GM19438 (cell line): ENCODE results near the gene TSFM.

Experiments
- ATAC-seq: cut with Tn5 transposase; IDR thresholded peaks from one replicate; pipeline ENCODE4 v1.9.1; 2021; ENCODE audit warnings: low read depth; ENCODE audit not compliant: unreplicated experiment

The TSFM gene

GRCh38 chr12:57782608-57783465 is at the start of gene TSFM:
Gene TSFM, plus strand, starts transcription at chr12:57782787. Its CDS starts 15 bp downstream, at chr12:57782802.
- ATAC-seq: peak; percentile 72

DNA sequence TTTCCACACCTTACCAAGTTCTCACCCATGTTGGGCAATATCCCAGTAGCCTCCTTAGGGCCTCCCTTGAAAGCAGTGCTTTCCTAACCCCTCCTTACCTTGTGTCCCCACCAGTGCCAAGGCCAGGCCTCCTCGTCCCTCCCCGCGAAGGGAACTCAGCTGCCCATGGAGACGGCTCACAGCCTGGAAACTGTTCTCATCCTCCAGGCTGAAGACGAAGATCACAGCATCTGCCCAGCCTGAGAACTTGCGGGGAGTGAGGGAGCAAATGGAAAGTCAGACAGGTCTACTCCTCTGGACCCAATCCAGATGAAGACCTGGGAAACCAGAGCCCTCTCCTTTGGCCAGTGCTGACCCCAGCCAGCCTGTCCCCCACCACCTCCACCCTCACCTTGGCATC is 48.7 kb upstream of the TSFM start:
- ATAC-seq: no peak

GRCh38 chr12:57734591-57734990 is 48.0 kb upstream of the TSFM start:
- ATAC-seq: no peak

GRCh38 chr12:57735198-57735855 is 47.3 kb upstream of the TSFM start:
- no peak for ATAC-seq

DNA sequence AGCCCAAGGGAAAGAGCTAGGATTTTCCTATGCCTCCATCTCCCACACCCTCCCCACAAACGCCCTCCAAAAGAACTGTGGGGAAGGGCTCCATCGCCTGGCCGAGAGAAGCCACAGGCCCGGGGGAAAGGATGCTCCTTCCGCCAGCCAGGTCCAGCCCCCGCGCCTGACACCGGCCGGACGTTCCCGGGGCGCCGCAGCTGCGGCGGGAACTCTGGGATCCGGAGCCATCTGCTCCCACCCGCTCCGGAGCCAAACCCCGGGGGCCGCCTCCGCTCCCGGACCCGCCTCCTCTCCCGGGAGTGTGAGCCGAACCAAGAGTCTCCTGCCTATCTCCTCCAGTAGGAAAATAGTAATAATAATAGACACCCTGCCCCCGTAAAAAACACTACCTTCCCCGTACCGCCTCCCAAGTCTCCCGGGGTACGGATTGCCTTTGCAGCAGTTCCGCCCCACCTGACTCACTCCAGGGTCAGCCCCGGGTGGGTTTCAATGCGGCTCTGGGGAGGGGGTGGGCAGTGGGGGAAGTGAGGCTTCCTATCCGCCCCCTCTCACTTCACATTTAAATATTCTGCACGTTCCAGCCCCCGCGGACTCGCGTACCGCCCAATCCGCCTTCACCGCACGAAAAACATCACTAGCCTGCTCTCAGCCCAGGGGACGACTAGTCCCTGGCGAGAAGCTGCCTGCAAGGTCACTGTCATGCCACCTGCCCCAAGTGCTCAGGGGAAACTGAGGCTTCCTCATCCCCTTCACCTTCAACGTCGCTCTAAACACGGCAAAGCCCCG is 46.4 kb upstream of the TSFM start:
- ATAC-seq: no peak

DNA sequence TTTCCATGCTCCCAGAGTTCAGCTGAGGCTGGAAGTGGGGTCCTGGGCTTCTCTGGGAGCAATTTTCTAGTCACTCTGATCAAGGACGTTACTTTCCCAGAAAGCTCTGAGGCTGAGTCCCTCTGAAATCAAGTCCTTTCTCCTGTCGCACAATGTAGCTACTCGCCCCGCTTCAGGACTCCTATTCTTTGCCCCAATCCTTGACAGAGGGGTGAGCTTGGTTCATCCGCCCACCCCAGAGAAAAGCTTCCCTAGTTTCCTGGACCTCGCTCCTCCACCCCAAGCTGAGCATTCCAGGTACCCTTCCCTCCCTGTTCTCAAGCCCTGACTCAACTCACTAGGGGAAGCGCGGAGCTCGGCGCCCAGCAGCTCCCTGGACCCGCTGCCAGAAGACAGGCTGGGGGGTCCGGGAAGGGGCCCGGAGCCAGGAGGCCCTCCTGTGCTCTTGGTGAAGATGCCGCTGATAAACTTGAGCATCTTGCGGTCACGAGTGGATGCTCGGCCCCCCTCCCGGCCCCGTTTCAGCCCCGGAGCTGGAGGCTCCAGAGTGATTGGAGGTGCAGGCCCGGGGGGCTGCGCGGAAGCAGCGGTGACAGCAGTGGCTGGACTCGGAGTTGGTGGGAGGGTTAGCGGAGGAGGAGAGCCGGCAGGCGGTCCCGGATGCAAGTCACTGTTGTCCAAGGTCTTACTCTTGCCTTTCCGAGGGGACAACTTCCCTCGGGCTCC is 45.7 kb upstream of the TSFM start:
- ATAC-seq: no peak

DNA sequence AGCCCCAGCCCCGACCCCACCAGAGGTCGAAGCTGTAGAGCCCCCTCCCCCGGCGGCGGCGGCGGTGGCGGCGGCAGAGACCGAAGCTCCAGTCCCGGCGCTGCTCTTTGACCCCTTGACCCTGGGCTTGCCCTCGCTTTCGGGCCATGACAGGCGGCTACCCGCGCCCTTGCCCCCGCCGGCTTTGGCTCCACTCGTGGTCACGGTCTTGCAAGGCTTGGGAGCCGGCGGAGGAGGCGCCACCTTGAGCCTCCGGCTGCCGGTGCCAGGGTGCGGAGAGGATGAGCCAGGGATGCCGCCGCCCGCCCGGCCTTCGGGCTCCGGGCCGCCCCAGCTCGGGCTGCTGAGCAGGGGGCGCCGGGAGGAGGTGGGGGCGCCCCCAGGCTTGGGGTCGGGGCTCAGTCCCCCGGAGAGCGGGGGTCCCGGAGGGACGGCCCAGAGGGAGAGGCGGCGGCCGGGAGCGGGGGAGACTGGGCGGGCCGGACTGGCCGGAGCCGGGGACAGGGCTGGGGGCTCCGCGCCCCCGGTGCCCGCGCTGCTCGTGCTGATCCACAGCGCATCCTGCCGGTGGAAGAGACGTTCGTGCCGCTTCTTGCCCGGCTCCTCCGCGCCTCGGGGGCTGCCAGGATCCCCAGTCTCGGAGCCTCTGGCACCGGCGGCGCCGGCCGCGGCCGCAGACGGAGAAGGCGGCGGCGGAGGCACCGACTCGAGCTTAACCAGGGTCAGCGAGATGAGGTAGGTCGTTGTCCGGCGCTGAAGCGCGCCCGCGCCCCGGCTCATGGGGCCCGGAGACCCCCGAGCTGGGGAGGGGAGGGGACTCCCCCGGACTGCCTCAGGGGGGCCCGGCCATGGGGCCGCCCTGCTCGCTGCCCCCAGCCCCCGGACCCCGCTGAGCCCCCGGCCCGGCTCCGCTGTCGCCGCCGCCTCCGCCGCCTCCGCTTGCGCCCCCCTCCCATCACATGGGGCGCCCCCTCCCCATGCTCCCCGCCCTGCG is 44.8 kb upstream of the TSFM start:
- no peak for ATAC-seq

GRCh38 chr12:57738661-57739237 is 43.8 kb upstream of the TSFM start, which contains the start of gene AGAP2:
Gene AGAP2, minus strand, starts transcription at chr12:57738742. Its CDS starts 496 bp downstream, at chr12:57738246.
- no peak for ATAC-seq

DNA sequence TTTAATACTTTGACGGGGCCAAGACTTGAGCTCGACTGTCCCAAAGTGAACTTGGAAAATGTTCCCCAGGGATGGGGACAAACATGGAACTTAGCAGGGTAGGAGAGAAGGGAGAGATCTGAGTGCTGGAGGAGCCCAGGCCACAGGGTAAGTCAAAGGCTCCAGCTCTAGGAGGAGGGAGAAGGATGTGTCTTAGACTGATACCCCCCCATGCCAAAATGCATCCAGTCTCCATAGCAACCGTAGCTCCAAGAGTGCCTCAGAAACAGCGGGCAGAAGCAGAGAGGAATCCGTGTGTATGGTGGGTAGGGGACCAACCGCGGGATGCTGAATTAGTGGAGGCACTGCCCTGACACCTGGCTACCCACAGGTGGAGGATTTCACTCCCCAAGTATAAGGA is 43.2 kb upstream of the TSFM start:
- ATAC-seq: no peak

GRCh38 chr12:57739914-57740538 is 42.6 kb upstream of the TSFM start:
- no peak for ATAC-seq

GRCh38 chr12:57740656-57741412 is 41.8 kb upstream of the TSFM start:
- peak; percentile 42 for ATAC-seq

- no peak for ATAC-seq
Observed at GRCh38 chr12:57741413-57741789, 41.2 kb upstream of the TSFM start.

DNA sequence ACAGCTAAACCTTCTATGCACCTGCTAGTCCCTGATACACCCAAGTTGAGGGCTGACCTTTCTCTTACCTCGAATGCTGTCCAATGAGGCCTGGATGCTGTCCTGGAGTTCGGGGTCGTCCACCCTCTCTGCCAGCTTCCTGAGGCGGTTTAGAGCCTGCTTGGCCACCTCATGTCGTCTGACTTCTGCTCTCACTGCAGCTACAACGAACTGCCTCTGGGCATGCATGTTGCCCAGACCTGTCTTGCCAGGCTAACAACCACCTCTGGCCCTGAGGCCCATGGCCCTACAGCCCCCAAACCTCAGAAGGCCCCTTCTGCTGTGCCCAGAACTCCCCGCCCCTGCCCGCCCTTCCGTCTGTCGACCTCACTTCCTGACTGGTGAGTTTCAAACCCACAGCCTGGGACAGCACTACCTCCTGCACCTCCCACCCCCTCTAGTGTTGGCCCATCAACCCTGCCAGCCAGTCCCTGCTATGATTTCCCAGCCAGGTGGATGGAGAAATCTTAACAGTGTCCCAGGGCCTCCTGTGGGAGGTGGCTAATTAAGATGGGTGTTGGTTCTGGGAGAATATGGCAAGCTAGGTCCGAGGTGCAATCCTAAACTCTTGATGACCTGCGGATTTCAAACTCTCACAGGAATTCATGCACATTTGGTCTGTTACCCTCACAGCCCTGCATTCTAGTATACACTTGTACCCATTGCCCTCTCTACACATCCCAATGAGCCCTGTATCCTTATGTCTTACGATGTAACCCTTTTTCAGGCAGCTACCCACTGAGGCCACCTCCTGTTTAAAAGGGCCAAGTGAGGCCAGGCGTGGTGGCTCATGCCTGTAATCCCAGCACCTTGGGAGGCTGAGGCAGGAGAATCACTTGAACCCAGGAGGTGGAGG is 40.5 kb upstream of the TSFM start:
- ATAC-seq: peak; percentile 45

GRCh38 chr12:57743769-57744168 is 38.8 kb upstream of the TSFM start:
- ATAC-seq: no peak

DNA sequence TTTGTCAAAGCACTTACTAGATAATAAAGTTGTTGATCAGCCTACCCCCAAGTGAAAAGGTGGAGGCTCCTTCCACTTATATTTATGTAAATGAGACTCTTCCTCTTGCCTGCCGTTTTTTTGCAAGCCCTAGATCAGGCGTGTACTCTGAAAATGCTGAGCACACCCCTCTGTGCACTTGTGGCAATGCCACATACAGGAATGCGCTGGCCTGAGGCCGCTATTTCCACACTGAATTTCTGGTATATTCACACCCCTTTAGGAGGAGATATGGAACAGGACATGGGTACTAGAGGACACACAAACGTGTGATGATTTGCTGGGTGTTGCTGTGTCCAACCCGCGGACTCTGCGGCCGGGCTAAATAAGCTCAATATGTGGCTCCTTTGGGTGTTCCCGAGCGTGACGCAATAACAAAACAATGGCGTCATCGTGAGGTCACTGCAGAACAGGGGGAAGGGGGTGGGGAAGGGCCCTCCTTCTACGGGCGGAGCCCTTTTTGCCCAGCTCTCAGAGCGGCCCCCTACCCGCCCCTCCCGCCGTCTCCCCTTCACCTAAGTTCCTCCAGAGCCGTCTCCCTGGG is 38.3 kb upstream of the TSFM start:
- peak; percentile 32 for ATAC-seq

GRCh38 chr12:57744777-57745484 is 37.7 kb upstream of the TSFM start, which contains the start of gene TSPAN31:
Gene TSPAN31, plus strand, starts transcription at chr12:57745039. Its CDS starts 116 bp downstream, at chr12:57745155.
- ATAC-seq: peak; percentile 85
